K562 (cell line): Measurements from ENCODE around the gene FMNL1.

ENCODE experiments used
- CREM ChIP-seq: IDR thresholded peaks from 2 replicates; pipeline ENCODE4 v1.6.1; 2014; ENCODE audit warnings: antibody characterized with exemption, low read depth
- CXXC5 ChIP-seq: fragments of 250-450 bp; sonication (Bioruptor Pico); IDR thresholded peaks from 2 replicates; pipeline ENCODE4 v1.8.0; 2022; ENCODE audit warnings: inconsistent platforms, mild to moderate bottlenecking, moderate library complexity
- EZH2 ChIP-seq: IDR thresholded peaks from 2 replicates; pipeline ENCODE4 v1.6.1; 2012; ENCODE audit warnings: low read depth, mild to moderate bottlenecking, inconsistent platforms, low read length, borderline replicate concordance
- MCM7 ChIP-seq, 2 experiments: fragments of 450-650 bp; IDR thresholded peaks; 2 replicates each; pipeline ENCODE4 v1.6.1; 2016 to 2018
- SMC3 ChIP-seq: conservative IDR thresholded peaks from 2 replicates; pipeline ENCODE4 v1.6.1; 2011; ENCODE audit warnings: low read depth, low read length, improper control_type of control experiment; ENCODE audit not compliant: insufficient read depth
- TF ChIP-seq, protein P1 (sequence below), 3 experiments: IDR thresholded peaks in 2 of 3; conservative IDR thresholded peaks in 1 of 3; 2 replicates each; pipeline ENCODE4 v1.5.1; 2011 to 2012; ENCODE audit warnings: low read length in 3 of 3, mild to moderate bottlenecking in 3 of 3, control low read depth in 2 of 3, improper control_type of control experiment in 1 of 3, inconsistent platforms in 1 of 3, low read depth in 1 of 3, mixed read lengths in 1 of 3, moderate library complexity in 1 of 3; ENCODE audit not compliant: insufficient read depth in 2 of 3

DNA sequence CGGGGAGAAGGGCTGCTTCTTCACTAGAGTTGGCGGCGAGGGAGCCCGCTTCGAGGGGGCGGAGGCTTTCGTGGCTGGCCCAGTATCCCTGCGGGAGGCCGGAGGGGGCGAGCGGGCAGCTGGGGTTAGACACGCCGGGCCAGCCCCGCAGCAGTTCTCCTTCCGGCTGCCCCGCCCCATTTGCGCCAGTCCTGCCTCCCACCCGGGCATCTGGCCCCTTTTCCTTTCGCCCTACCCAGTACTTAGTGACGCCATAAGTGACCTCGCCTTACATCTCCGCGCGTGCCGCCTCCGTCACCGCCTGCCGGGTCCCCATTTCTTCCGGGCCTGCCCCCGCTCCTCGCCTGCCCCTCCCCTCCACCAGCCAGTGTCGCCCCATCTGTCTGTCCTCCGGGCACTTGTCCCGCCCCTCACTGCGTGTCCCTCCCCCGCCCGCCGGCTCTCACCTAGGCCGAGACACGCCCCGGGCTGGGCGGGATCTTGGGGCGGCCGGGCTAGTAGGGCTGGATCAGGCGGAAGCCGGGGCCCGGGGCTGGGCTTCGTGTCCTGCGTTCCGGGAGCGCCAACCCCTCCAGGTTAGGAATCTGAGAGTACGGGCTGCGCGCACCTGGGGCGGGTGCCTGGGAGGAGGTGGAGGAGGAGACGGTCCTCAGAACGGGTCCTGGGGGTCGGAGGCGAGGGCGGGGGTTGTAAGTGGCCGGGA, 25.9 kb downstream of the FMNL1 start:
- TF ChIP-seq CREM (peak; percentile 98), EZH2 (no peak), SMC3 (no peak), CXXC5 (CRISPR knock-in tag) (peak; percentile 65), MCM7 (IDR thresholded peaks at IDR 0.05) (no peak)
- TF ChIP-seq, protein P1, sequence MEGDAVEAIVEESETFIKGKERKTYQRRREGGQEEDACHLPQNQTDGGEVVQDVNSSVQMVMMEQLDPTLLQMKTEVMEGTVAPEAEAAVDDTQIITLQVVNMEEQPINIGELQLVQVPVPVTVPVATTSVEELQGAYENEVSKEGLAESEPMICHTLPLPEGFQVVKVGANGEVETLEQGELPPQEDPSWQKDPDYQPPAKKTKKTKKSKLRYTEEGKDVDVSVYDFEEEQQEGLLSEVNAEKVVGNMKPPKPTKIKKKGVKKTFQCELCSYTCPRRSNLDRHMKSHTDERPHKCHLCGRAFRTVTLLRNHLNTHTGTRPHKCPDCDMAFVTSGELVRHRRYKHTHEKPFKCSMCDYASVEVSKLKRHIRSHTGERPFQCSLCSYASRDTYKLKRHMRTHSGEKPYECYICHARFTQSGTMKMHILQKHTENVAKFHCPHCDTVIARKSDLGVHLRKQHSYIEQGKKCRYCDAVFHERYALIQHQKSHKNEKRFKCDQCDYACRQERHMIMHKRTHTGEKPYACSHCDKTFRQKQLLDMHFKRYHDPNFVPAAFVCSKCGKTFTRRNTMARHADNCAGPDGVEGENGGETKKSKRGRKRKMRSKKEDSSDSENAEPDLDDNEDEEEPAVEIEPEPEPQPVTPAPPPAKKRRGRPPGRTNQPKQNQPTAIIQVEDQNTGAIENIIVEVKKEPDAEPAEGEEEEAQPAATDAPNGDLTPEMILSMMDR (IDR thresholded peaks at IDR 0.05 in 2 of 3, conservative IDR thresholded peaks at IDR 0.05 in 1 of 3; ENCODE audit: insufficient read depth in 2 of 3, low read depth in 1 of 3, low read length in 3 of 3) = no peak
